CD1c-positive myeloid dendritic cell (primary cell): ENCODE data around the gene AP3D1.

Experiments used
- DNase-seq: peaks from one replicate; pipeline ENCODE4 v3.0.0-alpha.2; 2016; ENCODE audit errors: extremely low spot score

The AP3D1 gene

GRCh38 chr19:2181633-2181997 lies 30.2 kb upstream of the AP3D1 start:
- DNase-seq = no peak

- DNase-seq = no peak
These were observed 29.7 kb upstream of the AP3D1 start for GRCh38 chr19:2180881-2181632.

GRCh38 chr19:2180114-2180513 lies 28.7 kb upstream of the AP3D1 start:
- DNase-seq = no peak

- no peak for DNase-seq
These were observed 27.7 kb upstream of the AP3D1 start for GRCh38 chr19:2179095-2179494.

- no peak for DNase-seq
These were observed 25.1 kb upstream of the AP3D1 start for GRCh38 chr19:2176337-2176994.

GRCh38 chr19:2175742-2176141 lies 24.4 kb upstream of the AP3D1 start:
- no peak for DNase-seq

- peak; percentile 83 for DNase-seq
These were observed 22.6 kb upstream of the AP3D1 start for GRCh38 chr19:2173767-2174577.

GRCh38 chr19:2173388-2173766 lies 22.0 kb upstream of the AP3D1 start:
- no peak for DNase-seq

GRCh38 chr19:2171349-2172145 lies 20.2 kb upstream of the AP3D1 start:
- peak; percentile 29 for DNase-seq

- DNase-seq = no peak
These were observed 19.6 kb upstream of the AP3D1 start for GRCh38 chr19:2170987-2171348.

- DNase-seq = peak; percentile 28
These were observed 18.9 kb upstream of the AP3D1 start for GRCh38 chr19:2170219-2170618.

GRCh38 chr19:2168619-2169424 lies 17.5 kb upstream of the AP3D1 start:
- peak; percentile 100 for DNase-seq

- DNase-seq = peak; percentile 96
These were observed 16.7 kb upstream of the AP3D1 start for GRCh38 chr19:2167896-2168618.

- peak; percentile 67 for DNase-seq
These were observed 15.7 kb upstream of the AP3D1 start for GRCh38 chr19:2166741-2167738.

- DNase-seq = peak; percentile 82
These were observed 12.9 kb upstream of the AP3D1 start for GRCh38 chr19:2164020-2164998.

- no peak for DNase-seq
These were observed 9.0 kb upstream of the AP3D1 start for GRCh38 chr19:2160379-2160778.

GRCh38 chr19:2157452-2157851 lies 6.1 kb upstream of the AP3D1 start:
- DNase-seq = no peak

- no peak for DNase-seq
These were observed 3.3 kb upstream of the AP3D1 start for GRCh38 chr19:2154587-2155075.
